ENCODE results near the gene SPDYE4. TPM values are rescaled to one million over a fixed set of nuclear protein-coding genes. Genes with fewer than 3 reads are reported as not detected.

The SPDYE4 gene
- polyA plus RNA-seq, 1 experiment: not detected

GRCh38 chr17:8712698-8713097, 45.6 kb downstream of the SPDYE4 start:
- Histone ChIP-seq H3K4me3 (ENCODE audit: low read depth, low read length) (no peak overlapping the region), H3K27me3 (ENCODE audit: control insufficient read depth, insufficient read depth, low read length) (no peaks in the 10 kb centered on the region; the same call in 1 of the 2 replicates), H3K36me3 (ENCODE audit: control insufficient read depth, insufficient read depth, low read length) (no peaks in the 10 kb centered on the region)
- TF ChIP-seq CTCF (IDR thresholded peaks at IDR 0.05; ENCODE audit: insufficient read depth, low read depth, low read length): no peak
- no peak for DNase-seq (ENCODE audit: low read depth)
- POLR2A ChIA-PET: no interaction called here
- CTCF ChIA-PET: interaction anchor here (0.7 to 0.8 kb wide), 2 partner anchors 11 to 136 kb away, joined by 3 read pairs; no protein-coding TSS in a partner anchor

GRCh38 chr17:8711291-8711690, 47.1 kb downstream of the SPDYE4 start:
- no peak for DNase-seq (ENCODE audit: low read depth)
- Histone ChIP-seq H3K4me3 (ENCODE audit: low read depth, low read length) (no peak overlapping the region), H3K36me3 (ENCODE audit: control insufficient read depth, insufficient read depth, low read length) (no peaks in the 10 kb centered on the region), H3K27me3 (ENCODE audit: control insufficient read depth, insufficient read depth, low read length) (peaks cover 1% of the 10 kb centered on the region)
- no peak for TF ChIP-seq CTCF (IDR thresholded peaks at IDR 0.05; ENCODE audit: insufficient read depth, low read depth, low read length)
- ChIA-PET CTCF (interaction anchor here (1.5 kb wide), 1 partner anchor 35 kb away, joined by 4 read pairs; no protein-coding TSS in a partner anchor), POLR2A (no interaction called here)

- no peaks in the 10 kb centered on the region for H3K36me3 ChIP-seq (ENCODE audit: control insufficient read depth, insufficient read depth, low read length)
- ChIA-PET POLR2A (no interaction called here), CTCF (interaction anchor here (1.5 kb wide), 1 partner anchor 35 kb away, joined by 4 read pairs; no protein-coding TSS in a partner anchor)
- no peak for DNase-seq (ENCODE audit: low read depth)
- peaks cover 3% of the 10 kb centered on the region for H3K27me3 ChIP-seq (ENCODE audit: control insufficient read depth, insufficient read depth, low read length)
- no peak overlapping the region for H3K4me3 ChIP-seq (ENCODE audit: low read depth, low read length)
- no peak for TF ChIP-seq CTCF (IDR thresholded peaks at IDR 0.05; ENCODE audit: insufficient read depth, low read depth, low read length)
Measured at GRCh38 chr17:8710813-8711212, 47.5 kb downstream of the SPDYE4 start.

GRCh38 chr17:8709006-8709405, 49.3 kb downstream of the SPDYE4 start:
- POLR2A ChIA-PET: no interaction called here
- CTCF ChIA-PET: interaction anchor here (2.2 kb wide), 1 partner anchor 37 kb away, joined by 8 read pairs; no protein-coding TSS in a partner anchor
- H3K4me3 ChIP-seq (ENCODE audit: low read depth, low read length): no peak overlapping the region
- no peak for DNase-seq (ENCODE audit: low read depth)
- no peak for TF ChIP-seq CTCF (IDR thresholded peaks at IDR 0.05; ENCODE audit: insufficient read depth, low read depth, low read length)
- H3K36me3 ChIP-seq (ENCODE audit: control insufficient read depth, insufficient read depth, low read length): no peaks in the 10 kb centered on the region
- peaks cover 3% of the 10 kb centered on the region for H3K27me3 ChIP-seq (ENCODE audit: control insufficient read depth, insufficient read depth, low read length)

- DNase-seq (ENCODE audit: low read depth): no peak
- POLR2A ChIA-PET: no interaction called here
- H3K36me3 ChIP-seq (ENCODE audit: control insufficient read depth, insufficient read depth, low read length): no peaks in the 10 kb centered on the region
- no peak for TF ChIP-seq CTCF (IDR thresholded peaks at IDR 0.05; ENCODE audit: insufficient read depth, low read depth, low read length)
- CTCF ChIA-PET: interaction anchor here (2.2 kb wide), 1 partner anchor 38 kb away, joined by 8 read pairs; no protein-coding TSS in a partner anchor
- peaks cover 4% of the 10 kb centered on the region for H3K27me3 ChIP-seq (ENCODE audit: control insufficient read depth, insufficient read depth, low read length)
- no peak overlapping the region for H3K4me3 ChIP-seq (ENCODE audit: low read depth, low read length)
Measured at GRCh38 chr17:8708025-8708461, 50.3 kb downstream of the SPDYE4 start.

Measured in BJ (cell line).